Measurements from ENCODE around the gene PDE6A. TPM values are rescaled to one million over a fixed set of nuclear protein-coding genes. Genes with fewer than 3 reads are reported as not detected.
A peak's percentile ranks its signal among the peaks of the same experiment; 100 is the strongest.

PDE6A gene
- total and polyA plus RNA-seq, 2 of the 8 experiments (the other 6 are each of a cell fraction or from before 2014, with no cell fraction given): not detected

GRCh38 chr5:149863176-149863575 lies 81.4 kb downstream of the PDE6A start:
- Histone ChIP-seq H3K9me3 (ENCODE audit: insufficient read depth in 2 of 2, low read depth in 1 of 2, low read length in 1 of 2) (no peaks in the 10 kb centered on the region), H3K23me2 (ENCODE audit: low read depth, low read length) (no peaks in the 10 kb centered on the region), H3K4me3 (ENCODE audit: extremely low read depth in 1 of 4, insufficient read depth in 2 of 4, low read depth in 3 of 4, low read length in 4 of 4) (no peak overlapping the region), H2AFZ (ENCODE audit: low read length) (no peak overlapping the region), H2BK12ac (ENCODE audit: low read depth, low read length) (peak overlapping the region; percentile 17; the same call in 1 of the 2 replicates), H3K27me3 (replicated peaks in 1 of 4; ENCODE audit: control insufficient read depth in 3 of 4, extremely low read depth in 1 of 4, insufficient read depth in 3 of 4, low read length in 3 of 4) (no peaks in the 10 kb centered on the region), H3K4me2 (ENCODE audit: insufficient read depth in 1 of 2, low read depth in 2 of 2, low read length in 2 of 2) (no peak overlapping the region), H3K18ac (ENCODE audit: extremely low read depth, low read length) (no peak overlapping the region), H3K4ac (replicated peaks; ENCODE audit: insufficient read length, low read depth, low read length) (no peak overlapping the region), H3K79me1 (ENCODE audit: low read depth, low read length) (no peaks in the 10 kb centered on the region), H3K14ac (ENCODE audit: insufficient read length) (no peak overlapping the region), H3K36me3 (ENCODE audit: control insufficient read depth in 2 of 4, insufficient read depth in 4 of 4, low read length in 3 of 4) (no peaks in the 10 kb centered on the region; a peak in 1 of 8 replicates), H3K79me2 (ENCODE audit: control insufficient read depth in 1 of 2, insufficient read depth in 2 of 2, low read length in 2 of 2) (no peaks in the 10 kb centered on the region), H2BK20ac (ENCODE audit: low read length) (no peak overlapping the region), H2AK5ac (ENCODE audit: low read depth, low read length) (no peak overlapping the region), H3K56ac (replicated peaks; ENCODE audit: insufficient read length, low read depth, low read length) (no peak overlapping the region), H4K5ac (ENCODE audit: insufficient read length, low read depth, low read length) (no peak overlapping the region), H2BK5ac (ENCODE audit: low read depth, low read length) (no peak overlapping the region), H3K27ac (ENCODE audit: low read depth, low read length) (no peak overlapping the region), H3K4me1 (replicated peaks in 1 of 4; ENCODE audit: control insufficient read depth in 3 of 4, insufficient read depth in 4 of 4, low read length in 3 of 4) (peaks cover 0 to 4% (median 1%) of the 10 kb centered on the region in 4 experiments; a peak in 3 of 7 replicates), H3K23ac (ENCODE audit: insufficient read length) (no peak overlapping the region), H4K8ac (ENCODE audit: extremely low read depth, insufficient read depth, low read length) (0 out of 2 replicates have a peak overlapping the region, but pooled peaks have one; percentile 19), H2BK15ac (ENCODE audit: low read length) (no peak overlapping the region), H2BK120ac (replicated peaks; ENCODE audit: low read depth, low read length) (no peak overlapping the region), H4K20me1 (replicated peaks in 1 of 2; ENCODE audit: control insufficient read depth in 1 of 2, insufficient read depth in 2 of 2, low read length in 2 of 2) (no peaks in the 10 kb centered on the region), H3K9ac (replicated peaks in 1 of 4; ENCODE audit: extremely low read depth in 1 of 4, low read depth in 3 of 4, low read length in 3 of 4) (no peak overlapping the region), H4K91ac (replicated peaks; ENCODE audit: insufficient read length, low read length) (no peak overlapping the region)
- ChIA-PET POLR2A (ENCODE audit: partially characterized antibody) (no interaction called here), CTCF (ENCODE audit: partially characterized antibody) (interaction anchor here (0.6 to 64.1 kb wide), 5 partner anchors 40 to 1173 kb away, joined by 3 to 1740 read pairs (median 3); no protein-coding TSS in a partner anchor)
- no peak for DNase-seq (ENCODE audit: low read depth in 1 of 2, low spot score in 2 of 2)
- FAIRE-seq: no peak
- 90% methylated on average over 13 of the region's 13 CpGs; no CpG with 5 or more reads in 1 of the 2 experiments for WGBS, 2 experiments (ENCODE audit: extremely low coverage in 1 of 2, insufficient coverage in 1 of 2, insufficient read length in 1 of 2, insufficient replicate concordance in 2 of 2, low coverage in 1 of 2, low lambda C conversion rate in 2 of 2, missing lambda C conversion rate in 1 of 2)
- TF ChIP-seq TEAD4 (IDR thresholded peaks at IDR 0.05; ENCODE audit: low read depth, low read length) (no peak), SIN3A (conservative IDR thresholded peaks at IDR 0.05 in 1 of 2, IDR thresholded peaks at IDR 0.05 in 1 of 2; ENCODE audit: low read depth in 1 of 2, low read length in 2 of 2) (no peak), NANOG (IDR thresholded peaks at IDR 0.05; ENCODE audit: insufficient read depth, low read depth, low read length, poor library complexity, severe bottlenecking) (no peak), ATF2 (IDR thresholded peaks at IDR 0.05; ENCODE audit: low read length) (no peak), EZH2 (IDR thresholded peaks at IDR 0.05; ENCODE audit: low read depth, low read length, severe bottlenecking) (no peak), SIRT6 (IDR thresholded peaks at IDR 0.05; ENCODE audit: low read length) (no peak), SUZ12 (IDR thresholded peaks at IDR 0.05; ENCODE audit: low read length) (no peak), E2F6 (IDR thresholded peaks at IDR 0.05) (no peak), SP1 (IDR thresholded peaks at IDR 0.05; ENCODE audit: low read depth, low read length) (no peak)
- TF ChIP-seq, protein P1, sequence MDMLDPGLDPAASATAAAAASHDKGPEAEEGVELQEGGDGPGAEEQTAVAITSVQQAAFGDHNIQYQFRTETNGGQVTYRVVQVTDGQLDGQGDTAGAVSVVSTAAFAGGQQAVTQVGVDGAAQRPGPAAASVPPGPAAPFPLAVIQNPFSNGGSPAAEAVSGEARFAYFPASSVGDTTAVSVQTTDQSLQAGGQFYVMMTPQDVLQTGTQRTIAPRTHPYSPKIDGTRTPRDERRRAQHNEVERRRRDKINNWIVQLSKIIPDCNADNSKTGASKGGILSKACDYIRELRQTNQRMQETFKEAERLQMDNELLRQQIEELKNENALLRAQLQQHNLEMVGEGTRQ (IDR thresholded peaks at IDR 0.05; ENCODE audit: low read length): no peak
